Panc1 (cell line): ENCODE data around the gene LIX1. TPM values are rescaled to one million over a fixed set of nuclear protein-coding genes. Genes with fewer than 3 reads are reported as not detected.

Experiments used
- ATAC-seq: fragments of 200-7000 bp; cut with Tn5 transposase; 2 replicates; pipeline ENCODE4 v1.9.1; 2020; ENCODE audit warnings: mild to moderate bottlenecking, moderate library complexity
- BruUV-seq: library from RNA; stranded (reverse); fragments of 400-500 nt; replicated peaks from 2 replicates; lab custom pipeline; 2021; lab: Mats Ljungman, UMichigan
- CTCF ChIA-PET: fragments of 300-600 bp; sonication (Branson Sonifier 250); formaldehyde crosslinking; loops from one replicate; lab custom pipeline; 2022; ENCODE audit warnings: antibody characterized with exemption; lab: Charles Lee
- POLR2A ChIA-PET: fragments of 300-600 bp; sonication (Branson Sonifier 250); formaldehyde crosslinking; loops from one replicate; lab custom pipeline; 2022; ENCODE audit warnings: antibody characterized with exemption; lab: Charles Lee
- DNase-seq: peaks from one replicate; pipeline ENCODE4 v3.0.0-alpha.2; 2010; ENCODE audit warnings: low read depth, low spot score
- H3K27ac ChIP-seq: 2 replicates; pipeline ENCODE4 v1.5.1; 2011; ENCODE audit warnings: mild to moderate bottlenecking, low read length, inconsistent platforms
- H3K27me3 ChIP-seq: fragments of 200-500 bp; sonication (Bioruptor generic); 2 replicates; pipeline ENCODE4 v1.6.0; 2014; ENCODE audit warnings: low read length, inconsistent platforms; ENCODE audit not compliant: control insufficient read depth, insufficient read depth
- H3K36me3 ChIP-seq: fragments of 200-500 bp; sonication (Bioruptor generic); 2 replicates; pipeline ENCODE4 v1.5.1; 2014; ENCODE audit warnings: inconsistent platforms, mild to moderate bottlenecking, low read length, moderate library complexity; ENCODE audit not compliant: control insufficient read depth, insufficient read depth
- H3K4me1 ChIP-seq: 2 replicates; pipeline ENCODE4 v1.5.1; 2011; ENCODE audit warnings: inconsistent platforms, mild to moderate bottlenecking, low read length, moderate library complexity; ENCODE audit not compliant: control insufficient read depth, insufficient read depth
- H3K4me3 ChIP-seq, 2 experiments: 2 replicates each; pipeline ENCODE4 v1.5.1; 2011 to 2012; ENCODE audit warnings: low read depth in 2 of 2, low read length in 2 of 2, mild to moderate bottlenecking in 2 of 2, inconsistent platforms in 1 of 2, moderate library complexity in 1 of 2
- H3K9me3 ChIP-seq: fragments of 200-500 bp; sonication (Bioruptor generic); 2 replicates; pipeline ENCODE4 v1.5.1; 2014; ENCODE audit warnings: low read depth, mild to moderate bottlenecking, inconsistent platforms, low read length, moderate library complexity; ENCODE audit not compliant: control insufficient read depth, insufficient read depth
- CTCF ChIP-seq: fragments of 450-650 bp; IDR thresholded peaks from 2 replicates; pipeline ENCODE4 v1.5.1; 2017; ENCODE audit warnings: mild to moderate bottlenecking
- POLR2AphosphoS5 ChIP-seq: IDR thresholded peaks from 2 replicates; pipeline ENCODE4 v1.6.1; 2012; ENCODE audit warnings: mild to moderate bottlenecking, low read depth, low read length, moderate library complexity
- SIN3A ChIP-seq: IDR thresholded peaks from 2 replicates; pipeline ENCODE4 v1.6.1; 2012; ENCODE audit warnings: low read depth, mild to moderate bottlenecking, low read length, moderate library complexity, borderline replicate concordance; ENCODE audit not compliant: insufficient read depth
- TCF7L2 ChIP-seq: IDR thresholded peaks from 2 replicates; pipeline ENCODE4 v1.6.1; 2011; ENCODE audit warnings: mild to moderate bottlenecking, low read depth, low read length, inconsistent platforms
- in situ Hi-C: cut with HindIII; loops from 2 replicates; pipeline ENCODE4 v1.10.0; 2016; ENCODE audit warnings: low sequenced_read_pairs, low pct_unique_long_range_greater_than_20kb
- intact Hi-C: fragments of 100-400 bp; cut with micrococcal nuclease; formaldehyde crosslinking; loops from one replicate; pipeline ENCODE4 v1.10.0; 2022; ENCODE audit not compliant: unreplicated experiment
- total RNA-seq: library from RNA; stranded (reverse); gene quantifications from one replicate; pipeline ENCODE4 v1.2.1, GENCODE V29; 2021; ENCODE audit not compliant: unreplicated experiment
- TF ChIP-seq, protein P1 (sequence below), 2 experiments: IDR thresholded peaks; 2 replicates each; pipeline ENCODE4 v1.6.1; 2011 to 2012; ENCODE audit warnings: low read depth in 2 of 2, control low read depth in 1 of 2, low read length in 1 of 2, mild to moderate bottlenecking in 1 of 2, moderate library complexity in 1 of 2; ENCODE audit not compliant: insufficient read depth in 1 of 2

The LIX1 gene
- total RNA-seq, 1 experiment from 2014 or later, result not detected

GRCh38 chr5:97095318-97095732 is 47.1 kb downstream of the LIX1 start:
- ChIA-PET CTCF (interaction anchor here (0.6 kb wide), 1 partner anchor 656 kb away, joined by 4 read pairs; no protein-coding TSS in a partner anchor), POLR2A (no interaction called here)
- Histone ChIP-seq H3K36me3 (no peaks in the 10 kb centered on the region), H3K4me3 (no peak overlapping the region), H3K9me3 (no peaks in the 10 kb centered on the region), H3K4me1 (no peaks in the 10 kb centered on the region), H3K27me3 (peaks cover 9% of the 10 kb centered on the region; the same call in 1 of the 2 replicates), H3K27ac (no peak overlapping the region)
- intact Hi-C loops, result no loop called here
- TF ChIP-seq TCF7L2, result no peak
- TF ChIP-seq POLR2AphosphoS5, result no peak
- no peak for TF ChIP-seq SIN3A
- TF ChIP-seq, protein P1, sequence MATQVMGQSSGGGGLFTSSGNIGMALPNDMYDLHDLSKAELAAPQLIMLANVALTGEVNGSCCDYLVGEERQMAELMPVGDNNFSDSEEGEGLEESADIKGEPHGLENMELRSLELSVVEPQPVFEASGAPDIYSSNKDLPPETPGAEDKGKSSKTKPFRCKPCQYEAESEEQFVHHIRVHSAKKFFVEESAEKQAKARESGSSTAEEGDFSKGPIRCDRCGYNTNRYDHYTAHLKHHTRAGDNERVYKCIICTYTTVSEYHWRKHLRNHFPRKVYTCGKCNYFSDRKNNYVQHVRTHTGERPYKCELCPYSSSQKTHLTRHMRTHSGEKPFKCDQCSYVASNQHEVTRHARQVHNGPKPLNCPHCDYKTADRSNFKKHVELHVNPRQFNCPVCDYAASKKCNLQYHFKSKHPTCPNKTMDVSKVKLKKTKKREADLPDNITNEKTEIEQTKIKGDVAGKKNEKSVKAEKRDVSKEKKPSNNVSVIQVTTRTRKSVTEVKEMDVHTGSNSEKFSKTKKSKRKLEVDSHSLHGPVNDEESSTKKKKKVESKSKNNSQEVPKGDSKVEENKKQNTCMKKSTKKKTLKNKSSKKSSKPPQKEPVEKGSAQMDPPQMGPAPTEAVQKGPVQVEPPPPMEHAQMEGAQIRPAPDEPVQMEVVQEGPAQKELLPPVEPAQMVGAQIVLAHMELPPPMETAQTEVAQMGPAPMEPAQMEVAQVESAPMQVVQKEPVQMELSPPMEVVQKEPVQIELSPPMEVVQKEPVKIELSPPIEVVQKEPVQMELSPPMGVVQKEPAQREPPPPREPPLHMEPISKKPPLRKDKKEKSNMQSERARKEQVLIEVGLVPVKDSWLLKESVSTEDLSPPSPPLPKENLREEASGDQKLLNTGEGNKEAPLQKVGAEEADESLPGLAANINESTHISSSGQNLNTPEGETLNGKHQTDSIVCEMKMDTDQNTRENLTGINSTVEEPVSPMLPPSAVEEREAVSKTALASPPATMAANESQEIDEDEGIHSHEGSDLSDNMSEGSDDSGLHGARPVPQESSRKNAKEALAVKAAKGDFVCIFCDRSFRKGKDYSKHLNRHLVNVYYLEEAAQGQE (IDR thresholded peaks at IDR 0.05; ENCODE audit: insufficient read depth in 1 of 2, low read depth in 2 of 2, low read length in 1 of 2), result no peak
- no peak for TF ChIP-seq CTCF
- in situ Hi-C loops, result no loop called here
- BruUV-seq, result no TSS peak
- ATAC-seq (no peak), DNase-seq (no peak)

- Histone ChIP-seq H3K9me3 (no peaks in the 10 kb centered on the region), H3K4me1 (no peaks in the 10 kb centered on the region), H3K36me3 (no peaks in the 10 kb centered on the region), H3K27me3 (peaks cover 9% of the 10 kb centered on the region; the same call in 1 of the 2 replicates), H3K4me3 (no peak overlapping the region), H3K27ac (no peak overlapping the region)
- ChIA-PET POLR2A (no interaction called here), CTCF (interaction anchor here (0.6 kb wide), 1 partner anchor 655 kb away, joined by 4 read pairs; no protein-coding TSS in a partner anchor)
- DNase-seq, result no peak
- no peak for ATAC-seq
- in situ Hi-C loops (no loop called here), intact Hi-C loops (no loop called here)
- BruUV-seq, result no TSS peak
- TF ChIP-seq TCF7L2 (no peak), CTCF (no peak), SIN3A (no peak), POLR2AphosphoS5 (no peak)
- TF ChIP-seq, protein P1 (IDR thresholded peaks at IDR 0.05; ENCODE audit: insufficient read depth in 1 of 2, low read depth in 2 of 2, low read length in 1 of 2), result no peak
Observed at GRCh38 chr5:97094579-97095317, 47.7 kb downstream of the LIX1 start.
